H1 (cell line): ENCODE results near the gene NOL9. TPM values are rescaled to one million over a fixed set of nuclear protein-coding genes. Genes with fewer than 3 reads are reported as not detected.

Source experiments
- CTCF ChIA-PET: fragments of 300-600 bp; sonication (Branson Sonifier 250); formaldehyde crosslinking; loops from one replicate; lab custom pipeline; 2021; ENCODE audit not compliant: partially characterized antibody; lab: Charles Lee
- POLR2A ChIA-PET: fragments of 300-600 bp; sonication (Branson Sonifier 250); formaldehyde crosslinking; loops from one replicate; lab custom pipeline; 2021; ENCODE audit warnings: inconsistent platforms; ENCODE audit not compliant: partially characterized antibody; lab: Charles Lee
- DNase-seq, 2 experiments: peaks; one replicate each; pipeline versions ENCODE4 v3.0.0 to v3.0.0-alpha.2; 2010 to 2022; ENCODE audit warnings: low spot score in 2 of 2, low read depth in 1 of 2, mixed read lengths in 1 of 2
- FAIRE-seq: peaks from 2 replicates; lab custom pipeline; 2011; peaks lifted over from hg19 to GRCh38; lab: Jason Lieb, UNC
- H2AFZ ChIP-seq: 2 replicates; pipeline ENCODE4 v1.8.1; 2012; ENCODE audit warnings: low read length, inconsistent platforms
- H2AK5ac ChIP-seq: 2 replicates; pipeline ENCODE4 v1.6.1; 2013; ENCODE audit warnings: low read depth, low read length
- H2BK120ac ChIP-seq: replicated peaks from 2 replicates; pipeline ENCODE3; 2013; ENCODE audit warnings: low read depth, low read length, inconsistent platforms
- H2BK12ac ChIP-seq: 2 replicates; pipeline ENCODE4 v1.6.1; 2013; ENCODE audit warnings: low read depth, low read length
- H2BK15ac ChIP-seq: 2 replicates; pipeline ENCODE4 v1.6.1; 2013; ENCODE audit warnings: low read length
- H2BK20ac ChIP-seq: 2 replicates; pipeline ENCODE4 v1.6.1; 2013; ENCODE audit warnings: low read length
- H2BK5ac ChIP-seq: 2 replicates; pipeline ENCODE4 v1.6.1; 2013; ENCODE audit warnings: low read depth, low read length
- H3K14ac ChIP-seq: 2 replicates; pipeline ENCODE4 v1.6.1; 2013; ENCODE audit warnings: inconsistent platforms; ENCODE audit not compliant: insufficient read length
- H3K18ac ChIP-seq: 2 replicates; pipeline ENCODE4 v1.6.1; 2013; ENCODE audit warnings: low read length; ENCODE audit errors: extremely low read depth
- H3K23ac ChIP-seq: 2 replicates; pipeline ENCODE4 v1.6.1; 2013; ENCODE audit warnings: inconsistent platforms; ENCODE audit not compliant: insufficient read length
- H3K23me2 ChIP-seq: 2 replicates; pipeline ENCODE4 v1.6.1; 2013; ENCODE audit warnings: low read depth, low read length
- H3K27ac ChIP-seq: 2 replicates; pipeline ENCODE4 v1.6.1; 2011; ENCODE audit warnings: low read depth, low read length, inconsistent platforms
- H3K27me3 ChIP-seq, 4 experiments: replicated peaks in 1 of 4; 1 replicate in 1 of 4; 2 replicates in 3 of 4; pipeline versions ENCODE4 v1.6.1 to v1.8.1; 2011 to 2013; ENCODE audit warnings: low read length in 3 of 4, mild to moderate bottlenecking in 3 of 4, inconsistent platforms in 2 of 4, mixed read lengths in 2 of 4, moderate library complexity in 1 of 4; ENCODE audit not compliant: control insufficient read depth in 3 of 4, insufficient read depth in 3 of 4; ENCODE audit errors: extremely low read depth in 1 of 4
- H3K36me3 ChIP-seq, 4 experiments: 2 replicates each; pipeline versions ENCODE4 v1.6.1 to v1.8.1; 2011 to 2013; ENCODE audit warnings: mild to moderate bottlenecking in 4 of 4, low read length in 3 of 4, moderate library complexity in 2 of 4, control low read depth in 1 of 4, inconsistent platforms in 1 of 4; ENCODE audit not compliant: insufficient read depth in 4 of 4, control insufficient read depth in 2 of 4
- H3K4ac ChIP-seq: replicated peaks from 2 replicates; pipeline ENCODE3; 2013; ENCODE audit warnings: low read length, low read depth, mixed read lengths, inconsistent platforms; ENCODE audit not compliant: insufficient read length
- H3K4me1 ChIP-seq, 4 experiments: replicated peaks in 1 of 4; 1 replicate in 1 of 4; 2 replicates in 3 of 4; pipeline versions ENCODE4 v1.6.1 to v1.8.1; 2011 to 2013; ENCODE audit warnings: low read length in 3 of 4, inconsistent platforms in 2 of 4, mixed read lengths in 1 of 4; ENCODE audit not compliant: insufficient read depth in 4 of 4, control insufficient read depth in 3 of 4
- H3K4me2 ChIP-seq, 2 experiments: 2 replicates each; pipeline versions ENCODE4 v1.6.1 to v1.8.1; 2011 to 2013; ENCODE audit warnings: low read depth in 2 of 2, low read length in 2 of 2, control low read depth in 1 of 2, inconsistent platforms in 1 of 2, mild to moderate bottlenecking in 1 of 2; ENCODE audit not compliant: insufficient read depth in 1 of 2
- H3K4me3 ChIP-seq, 4 experiments: fragments of 200-600, 300-600 bp in 1 of 4; sonication (generic), shearing (Covaris generic), sonication (Bioruptor Twin) in 1 of 4; 2 replicates each; pipeline versions ENCODE4 v1.5.1 to v1.8.1; 2011 to 2016; ENCODE audit warnings: low read length in 4 of 4, low read depth in 3 of 4, control low read depth in 2 of 4, inconsistent platforms in 2 of 4, mild to moderate bottlenecking in 2 of 4, mixed read lengths in 1 of 4, moderate library complexity in 1 of 4; ENCODE audit not compliant: insufficient read depth in 2 of 4; ENCODE audit errors: extremely low read depth in 1 of 4
- H3K56ac ChIP-seq: replicated peaks from 2 replicates; pipeline ENCODE3; 2013; ENCODE audit warnings: low read depth, mild to moderate bottlenecking, mixed read lengths, low read length, inconsistent platforms; ENCODE audit not compliant: insufficient read length
- H3K79me1 ChIP-seq: 2 replicates; pipeline ENCODE4 v1.6.1; 2013; ENCODE audit warnings: low read depth, low read length, control low read depth
- H3K79me2 ChIP-seq, 2 experiments: 2 replicates each; pipeline versions ENCODE4 v1.6.1 to v1.8.1; 2012 to 2013; ENCODE audit warnings: low read length in 2 of 2, mild to moderate bottlenecking in 2 of 2, inconsistent platforms in 1 of 2; ENCODE audit not compliant: insufficient read depth in 2 of 2, control insufficient read depth in 1 of 2
- H3K9ac ChIP-seq, 4 experiments: replicated peaks in 1 of 4; 1 replicate in 1 of 4; 2 replicates in 3 of 4; pipeline versions ENCODE4 v1.6.1 to v1.8.1; 2011 to 2013; ENCODE audit warnings: low read depth in 3 of 4, low read length in 3 of 4, control low read depth in 2 of 4, mild to moderate bottlenecking in 2 of 4, moderate library complexity in 2 of 4, inconsistent platforms in 1 of 4; ENCODE audit errors: extremely low read depth in 1 of 4
- H3K9me3 ChIP-seq, 2 experiments: 2 replicates each; pipeline versions ENCODE4 v1.6.1 to v1.8.1; 2012 to 2013; ENCODE audit warnings: mild to moderate bottlenecking in 2 of 2, moderate library complexity in 2 of 2, control low read depth in 1 of 2, inconsistent platforms in 1 of 2, low read depth in 1 of 2, low read length in 1 of 2, mixed read lengths in 1 of 2; ENCODE audit not compliant: insufficient read depth in 2 of 2
- H4K20me1 ChIP-seq, 2 experiments: replicated peaks in 1 of 2; 2 replicates each; pipeline versions ENCODE3 to v1.8.1; 2011 to 2013; ENCODE audit warnings: inconsistent platforms in 2 of 2, low read length in 2 of 2, mild to moderate bottlenecking in 1 of 2; ENCODE audit not compliant: insufficient read depth in 2 of 2, control insufficient read depth in 1 of 2
- H4K5ac ChIP-seq: 2 replicates; pipeline ENCODE4 v1.6.1; 2013; ENCODE audit warnings: low read length, low read depth, mixed read lengths, inconsistent platforms; ENCODE audit not compliant: insufficient read length
- H4K8ac ChIP-seq: 2 replicates; pipeline ENCODE4 v1.8.0; 2013; ENCODE audit warnings: mild to moderate bottlenecking, moderate library complexity, low read length, inconsistent platforms; ENCODE audit not compliant: insufficient read depth; ENCODE audit errors: extremely low read depth
- H4K91ac ChIP-seq: replicated peaks from 2 replicates; pipeline ENCODE3; 2013; ENCODE audit warnings: low read length, mixed read lengths, inconsistent platforms; ENCODE audit not compliant: insufficient read length
- CEBPB ChIP-seq: IDR thresholded peaks from 2 replicates; pipeline ENCODE4 v1.6.1; 2012; ENCODE audit warnings: low read depth, low read length
- CHD2 ChIP-seq: IDR thresholded peaks from 2 replicates; pipeline ENCODE4 v1.6.1; 2012; ENCODE audit warnings: low read length, improper control_type of control experiment
- CREB1 ChIP-seq: IDR thresholded peaks from 2 replicates; pipeline ENCODE4 v1.6.1; 2012; ENCODE audit warnings: inconsistent platforms
- CTBP2 ChIP-seq: IDR thresholded peaks from 2 replicates; pipeline ENCODE4 v1.7.0; 2011; ENCODE audit warnings: borderline replicate concordance, mild to moderate bottlenecking, moderate library complexity, mixed read lengths, low read length; ENCODE audit not compliant: insufficient read depth, insufficient read length
- GTF2F1 ChIP-seq: IDR thresholded peaks from 2 replicates; pipeline ENCODE4 v1.6.1; 2012; ENCODE audit warnings: low read depth, low read length, improper control_type of control experiment, borderline replicate concordance
- JUND ChIP-seq: IDR thresholded peaks from 2 replicates; pipeline ENCODE4 v1.6.1; 2011; ENCODE audit warnings: mild to moderate bottlenecking, improper control_type of control experiment, low read length
- KDM5A ChIP-seq: fragments of 200-600 bp; IDR thresholded peaks from 2 replicates; pipeline ENCODE4 v1.7.1; 2012; ENCODE audit warnings: mild to moderate bottlenecking, low read length, inconsistent platforms, mixed read lengths
- NANOG ChIP-seq: IDR thresholded peaks from 2 replicates; pipeline ENCODE4 v1.6.1; 2011; ENCODE audit warnings: low read length, low read depth, mild to moderate bottlenecking, inconsistent platforms; ENCODE audit not compliant: insufficient read depth, poor library complexity, severe bottlenecking
- POLR2AphosphoS5 ChIP-seq: IDR thresholded peaks from 2 replicates; pipeline ENCODE4 v1.6.1; 2011; ENCODE audit warnings: low read depth, low read length
- POU5F1 ChIP-seq: IDR thresholded peaks from 2 replicates; pipeline ENCODE4 v1.6.1; 2011; ENCODE audit warnings: low read depth, mild to moderate bottlenecking, low read length, moderate library complexity
- SIX5 ChIP-seq: IDR thresholded peaks from 2 replicates; pipeline ENCODE4 v1.6.1; 2011; ENCODE audit warnings: mild to moderate bottlenecking, low read depth, low read length
- SRF ChIP-seq: IDR thresholded peaks from 2 replicates; pipeline ENCODE4 v1.6.1; 2011; ENCODE audit warnings: mild to moderate bottlenecking, low read depth, low read length, moderate library complexity
- TBP ChIP-seq: IDR thresholded peaks from 2 replicates; pipeline ENCODE4 v1.6.1; 2011; ENCODE audit warnings: low read depth, low read length, improper control_type of control experiment
- TCF12 ChIP-seq: IDR thresholded peaks from 2 replicates; pipeline ENCODE4 v1.6.1; 2011; ENCODE audit warnings: low read depth, mild to moderate bottlenecking, low read length
- YY1 ChIP-seq: IDR thresholded peaks from 2 replicates; pipeline ENCODE4 v1.6.1; 2011; ENCODE audit warnings: low read depth, mild to moderate bottlenecking, low read length
- WGBS, 2 experiments: shearing (Covaris generic) in 1 of 2; methylation state at CpG; one replicate each; pipeline versions ENCODE4 v1.1.6 to v1.1.7; 2013 to 2015; ENCODE audit warnings: low lambda C conversion rate in 2 of 2, mixed read lengths in 2 of 2, inconsistent platforms in 1 of 2, low coverage in 1 of 2, missing lambda C conversion rate in 1 of 2; ENCODE audit not compliant: insufficient replicate concordance in 2 of 2, insufficient coverage in 1 of 2, insufficient read length in 1 of 2; ENCODE audit errors: extremely low coverage in 1 of 2, missing lambda C conversion rate in 1 of 2; 5-methylcytosine and 5-hydroxymethylcytosine counted together
- polyA plus RNA-seq, 7 experiments: library from polyadenylated mRNA; depleted of rRNA in 3 of 7; stranded (reverse) in 5 of 7; unstranded in 2 of 7; fragments of >200 nt in 5 of 7; fragments of 200-250 nt in 2 of 7; gene quantifications; 1 replicate in 5 of 7; 2 replicates in 1 of 7; 4 replicates in 1 of 7; pipeline versions ENCODE4 v1.2.1 to v1.2.3, GENCODE V29; 2011 to 2013; ENCODE audit warnings: missing spikeins in 2 of 7, mixed read lengths in 2 of 7
- total RNA-seq: library from RNA; stranded (reverse); fragmentation: NEBNext Ultra II Directional; extraction: Animal tissue kit (Norgen Biotek cat#: 25700); gene quantifications from 2 replicates; pipeline ENCODE4 v1.2.1, GENCODE V29; 2021

Gene NOL9
- total and polyA plus RNA-seq, 2 of the 8 experiments (the other 6 are each of a cell fraction or from before 2014, with no cell fraction given) = 17.1 to 38.1 TPM

- no peak overlapping the region for H3K9ac ChIP-seq
- H3K4me2 ChIP-seq = no peak overlapping the region
- no peaks in the 10 kb centered on the region; the same call in 1 of the 2 replicates for H3K79me1 ChIP-seq
- H2BK15ac ChIP-seq = no peak overlapping the region
- peak overlapping the region; percentile 11; the same call in 1 of the 2 replicates for H4K8ac ChIP-seq
- no peak overlapping the region for H2BK120ac ChIP-seq
- no peaks in the 10 kb centered on the region for H3K79me2 ChIP-seq
- ChIA-PET CTCF (interaction anchor here (0.9 to 10.2 kb wide), 5 partner anchors 10 to 103 kb away, joined by 3 to 107 read pairs (median 5); partner anchors contain the start of gene PLEKHG5), POLR2A (interaction anchor here (0.9 kb wide), 1 partner anchor 35 kb away, joined by 3 read pairs; the partner anchor contains the start of gene TNFRSF25)
- H4K5ac ChIP-seq = no peak overlapping the region
- H3K9me3 ChIP-seq = no peaks in the 10 kb centered on the region
- no peaks in the 10 kb centered on the region for H3K36me3 ChIP-seq
- no peak overlapping the region for H3K18ac ChIP-seq
- H2AK5ac ChIP-seq = no peak overlapping the region
- H4K91ac ChIP-seq = no peak overlapping the region
- no peak overlapping the region for H3K56ac ChIP-seq
- no peak for DNase-seq
- peaks cover 0 to 4% of the 10 kb centered on the region in 2 experiments for H4K20me1 ChIP-seq
- no peak overlapping the region for H3K14ac ChIP-seq
- no peak overlapping the region for H2BK5ac ChIP-seq
- no peak overlapping the region for H3K27ac ChIP-seq
- 93% methylated on average over 10 of the region's 10 CpGs; no CpG with 5 or more reads in 1 of the 2 experiments for WGBS, 2 experiments
- H2BK12ac ChIP-seq = no peak overlapping the region
- FAIRE-seq = no peak
- peaks cover 0 to 10% (median 4%) of the 10 kb centered on the region in 4 experiments; a peak in 5 of 7 replicates for H3K4me1 ChIP-seq
- H3K27me3 ChIP-seq = peaks cover 0 to 24% (median 13%) of the 10 kb centered on the region in 4 experiments; a peak in 5 of 7 replicates
- no peak overlapping the region for H3K4me3 ChIP-seq
- H3K23ac ChIP-seq = no peak overlapping the region
- 0 out of 2 replicates have a peak overlapping the region, but pooled peaks have one; percentile 83 for H2BK20ac ChIP-seq
- no peak overlapping the region for H3K4ac ChIP-seq
- no peak overlapping the region for H2AFZ ChIP-seq
- H3K23me2 ChIP-seq = peaks cover 10% of the 10 kb centered on the region; the same call in 1 of the 2 replicates
- TF ChIP-seq POLR2AphosphoS5 = no peak
- no peak for TF ChIP-seq CEBPB
- no peak for TF ChIP-seq TBP
- no peak for TF ChIP-seq YY1
- no peak for TF ChIP-seq CREB1
- TF ChIP-seq GTF2F1 = no peak
- no peak for TF ChIP-seq KDM5A
- no peak for TF ChIP-seq CTBP2
- TF ChIP-seq POU5F1 = no peak
- TF ChIP-seq JUND = no peak
- no peak for TF ChIP-seq SRF
- no peak for TF ChIP-seq CHD2
- TF ChIP-seq NANOG = no peak
- TF ChIP-seq TCF12 = no peak
- TF ChIP-seq SIX5 = no peak
These were observed 53.0 kb downstream of the NOL9 start for GRCh38 chr1:6501279-6501813.
